A673 (cell line): ENCODE measurements around the gene PPP2R5C.
"Not testable (repeated sequence)": the region's sequence is repeated elsewhere in the genome, so short reads cannot be mapped to it uniquely, and the experiment has no call there.

Experiments
- CTCF ChIP-seq: fragments of 300-800, 200-600 bp; sonication (generic); conservative IDR thresholded peaks from 2 replicates; pipeline ENCODE4 v1.5.1; 2017; ENCODE audit warnings: low read depth, mild to moderate bottlenecking, antibody characterized with exemption, low read length, moderate library complexity, mixed read lengths
- EZH2 ChIP-seq: fragments of 200-600 bp; sonication (generic); IDR thresholded peaks from 2 replicates; pipeline ENCODE4 v1.6.1; 2017; ENCODE audit warnings: borderline replicate concordance, low read depth, mild to moderate bottlenecking, mixed read lengths, antibody characterized with exemption, low read length; ENCODE audit not compliant: poor library complexity, severe bottlenecking

DNA sequence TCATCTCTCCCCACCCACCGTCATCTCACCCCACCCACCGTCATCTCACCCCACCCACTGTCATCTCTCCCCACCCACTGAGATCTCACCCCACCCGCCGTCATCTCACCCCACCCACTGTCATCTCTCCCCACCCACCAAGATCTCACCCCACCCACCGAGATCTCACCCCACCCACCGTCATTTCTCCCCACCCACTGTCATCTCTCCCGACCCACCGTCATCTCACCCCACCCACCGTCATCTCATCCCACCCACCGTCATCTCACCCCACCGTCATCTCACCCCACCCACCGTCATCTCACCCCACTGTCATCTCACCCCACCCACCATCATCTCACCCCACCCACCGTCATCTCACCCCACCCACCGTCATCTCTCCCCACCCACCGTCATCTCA is 49.2 kb upstream of the PPP2R5C start:
- TF ChIP-seq CTCF, EZH2: not testable (repeated sequence)
